ENCODE data around the gene SLC14A1.

Gene SLC14A1

DNA sequence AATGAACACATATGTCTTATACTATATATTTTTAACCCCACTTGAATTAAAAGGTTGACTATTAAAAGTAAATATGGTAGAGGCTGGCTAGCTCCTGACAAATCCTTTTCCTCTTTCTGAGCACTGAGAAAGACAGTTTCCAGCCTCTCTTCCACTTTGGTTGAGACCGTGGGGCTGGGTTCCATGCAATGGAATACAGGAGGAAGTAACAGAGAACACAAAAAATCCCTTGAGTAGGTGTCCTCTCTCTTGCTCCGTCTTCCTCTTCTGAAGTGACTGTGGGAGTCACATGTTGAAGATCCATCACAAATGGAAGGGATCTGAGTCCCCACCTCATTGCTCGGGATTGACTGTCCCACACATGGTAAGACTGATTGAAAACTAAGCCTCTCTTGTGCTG lies 64.9 kb downstream of the SLC14A1 start:
- no peaks in the 10 kb centered on the region for H4K20me1 ChIP-seq (ENCODE audit: control insufficient read depth, insufficient read depth, low read depth, low read length)
- H3K4me2 ChIP-seq (ENCODE audit: low read length): no peak overlapping the region
- no peaks in the 10 kb centered on the region for H3K36me3 ChIP-seq (ENCODE audit: control insufficient read depth, low read length)
- no peaks in the 10 kb centered on the region for H3K9me2 ChIP-seq (replicated peaks; ENCODE audit: control insufficient read depth, low read length)
- H3K27me3 ChIP-seq (ENCODE audit: control insufficient read depth, low read length): peaks cover 2% of the 10 kb centered on the region; the same call in 1 of the 2 replicates
- no peaks in the 10 kb centered on the region for H3K4me1 ChIP-seq (ENCODE audit: control insufficient read depth, low read length)
- H3K27ac ChIP-seq (ENCODE audit: low read depth, low read length): no peak overlapping the region
- no peaks in the 10 kb centered on the region for H3K9me3 ChIP-seq (ENCODE audit: control insufficient read depth, insufficient read depth, low read length)
- no peak overlapping the region for H3K4me3 ChIP-seq (ENCODE audit: low read length)
- TF ChIP-seq EZH2phosphoT487 (IDR thresholded peaks at IDR 0.05; ENCODE audit: borderline replicate concordance, low read length): no peak
- TF ChIP-seq, protein P1, sequence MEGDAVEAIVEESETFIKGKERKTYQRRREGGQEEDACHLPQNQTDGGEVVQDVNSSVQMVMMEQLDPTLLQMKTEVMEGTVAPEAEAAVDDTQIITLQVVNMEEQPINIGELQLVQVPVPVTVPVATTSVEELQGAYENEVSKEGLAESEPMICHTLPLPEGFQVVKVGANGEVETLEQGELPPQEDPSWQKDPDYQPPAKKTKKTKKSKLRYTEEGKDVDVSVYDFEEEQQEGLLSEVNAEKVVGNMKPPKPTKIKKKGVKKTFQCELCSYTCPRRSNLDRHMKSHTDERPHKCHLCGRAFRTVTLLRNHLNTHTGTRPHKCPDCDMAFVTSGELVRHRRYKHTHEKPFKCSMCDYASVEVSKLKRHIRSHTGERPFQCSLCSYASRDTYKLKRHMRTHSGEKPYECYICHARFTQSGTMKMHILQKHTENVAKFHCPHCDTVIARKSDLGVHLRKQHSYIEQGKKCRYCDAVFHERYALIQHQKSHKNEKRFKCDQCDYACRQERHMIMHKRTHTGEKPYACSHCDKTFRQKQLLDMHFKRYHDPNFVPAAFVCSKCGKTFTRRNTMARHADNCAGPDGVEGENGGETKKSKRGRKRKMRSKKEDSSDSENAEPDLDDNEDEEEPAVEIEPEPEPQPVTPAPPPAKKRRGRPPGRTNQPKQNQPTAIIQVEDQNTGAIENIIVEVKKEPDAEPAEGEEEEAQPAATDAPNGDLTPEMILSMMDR (IDR thresholded peaks at IDR 0.05; ENCODE audit: low read depth, low read length, poor library complexity, severe bottlenecking): no peak
- no peaks in the 10 kb centered on the region for H3K79me2 ChIP-seq (ENCODE audit: control insufficient read depth, low read length)
- no peaks in the 10 kb centered on the region for H3F3A ChIP-seq (ENCODE audit: control insufficient read depth, insufficient read depth)

DNA sequence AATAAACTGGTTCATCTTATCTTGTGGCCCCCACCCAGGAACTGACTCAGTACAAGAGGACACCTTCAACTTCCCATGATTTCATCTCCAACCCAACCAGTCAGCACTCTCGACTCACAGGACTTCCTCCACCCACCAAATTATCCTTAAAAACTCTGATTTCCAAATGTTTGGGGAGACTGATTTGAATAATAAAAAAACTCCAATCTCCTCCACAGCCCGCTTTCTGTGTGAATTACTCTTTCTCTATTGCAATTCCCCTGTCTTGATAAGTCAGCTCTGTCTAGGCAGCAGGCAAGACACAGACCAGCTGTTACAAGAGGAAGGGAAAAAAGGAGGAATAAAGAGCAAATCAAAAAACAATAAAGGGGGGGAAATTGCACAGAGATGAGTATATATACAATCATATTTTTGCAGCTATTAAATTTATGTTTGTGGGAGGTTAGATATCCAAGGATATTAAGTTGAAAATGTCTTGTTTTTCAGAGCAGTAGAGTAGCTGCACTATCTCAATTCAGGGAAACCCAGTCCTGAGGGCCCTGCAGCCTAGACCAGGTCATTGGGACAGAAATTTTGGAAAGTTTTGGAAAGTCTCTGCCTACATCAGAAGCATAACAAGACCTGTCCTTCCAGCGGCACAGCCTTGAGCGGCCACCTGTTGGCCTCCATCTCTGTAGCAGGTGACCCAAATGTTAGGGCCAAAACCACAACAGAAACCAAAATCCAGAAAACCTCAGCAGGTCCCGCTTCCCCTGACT lies 68.7 kb downstream of the SLC14A1 start:
- Histone ChIP-seq H3K27ac (ENCODE audit: low read depth, low read length) (no peak overlapping the region), H3K4me1 (ENCODE audit: control insufficient read depth, low read length) (no peaks in the 10 kb centered on the region), H3K36me3 (ENCODE audit: control insufficient read depth, low read length) (no peaks in the 10 kb centered on the region), H4K20me1 (ENCODE audit: control insufficient read depth, insufficient read depth, low read depth, low read length) (no peaks in the 10 kb centered on the region), H3K27me3 (ENCODE audit: control insufficient read depth, low read length) (peaks cover 2% of the 10 kb centered on the region; the same call in 1 of the 2 replicates), H3K4me3 (ENCODE audit: low read length) (no peak overlapping the region), H3K9me2 (replicated peaks; ENCODE audit: control insufficient read depth, low read length) (no peaks in the 10 kb centered on the region), H3K79me2 (ENCODE audit: control insufficient read depth, low read length) (no peaks in the 10 kb centered on the region), H3K4me2 (ENCODE audit: low read length) (no peak overlapping the region), H3K9me3 (ENCODE audit: control insufficient read depth, insufficient read depth, low read length) (no peaks in the 10 kb centered on the region), H3F3A (ENCODE audit: control insufficient read depth, insufficient read depth) (no peaks in the 10 kb centered on the region)
- TF ChIP-seq, protein P1 (IDR thresholded peaks at IDR 0.05; ENCODE audit: low read depth, low read length, poor library complexity, severe bottlenecking): no peak
- TF ChIP-seq EZH2phosphoT487 (IDR thresholded peaks at IDR 0.05; ENCODE audit: borderline replicate concordance, low read length): no peak

DNA sequence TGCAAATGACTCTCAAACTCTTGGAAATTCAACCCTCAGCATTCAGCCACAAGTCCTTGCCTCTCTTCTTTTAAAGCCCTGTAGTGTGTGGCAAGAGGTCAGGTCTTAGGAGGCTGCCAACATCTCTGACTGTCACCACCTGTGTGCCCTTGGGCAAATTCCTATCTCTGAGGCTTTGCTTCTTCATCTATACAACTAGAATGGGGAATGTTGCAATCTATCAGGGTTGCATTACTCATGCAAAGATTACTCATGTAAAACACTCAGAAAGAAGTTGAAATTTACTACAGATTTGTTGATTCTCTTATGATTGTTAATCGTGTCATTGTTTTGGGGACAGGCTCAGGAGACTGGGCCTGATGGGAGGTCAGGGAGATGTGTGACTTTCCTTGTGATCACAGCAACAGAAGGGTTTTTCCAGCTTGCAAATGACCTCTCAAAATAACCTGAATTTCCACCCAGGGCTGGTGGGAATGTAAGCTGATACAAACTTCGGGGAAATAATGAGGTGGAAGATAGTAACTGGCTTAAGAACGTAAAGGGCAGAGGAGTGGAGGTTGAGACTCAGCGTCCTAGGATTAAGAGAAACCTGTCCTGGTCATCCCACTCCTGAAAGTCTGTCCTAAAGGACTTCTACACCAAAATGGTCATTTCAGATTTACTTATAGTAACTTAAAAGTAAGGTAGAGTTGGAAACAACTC lies 69.4 kb downstream of the SLC14A1 start:
- H3K4me2 ChIP-seq (ENCODE audit: low read length): no peak overlapping the region
- H3F3A ChIP-seq (ENCODE audit: control insufficient read depth, insufficient read depth): no peaks in the 10 kb centered on the region
- H4K20me1 ChIP-seq (ENCODE audit: control insufficient read depth, insufficient read depth, low read depth, low read length): no peaks in the 10 kb centered on the region
- TF ChIP-seq EZH2phosphoT487 (IDR thresholded peaks at IDR 0.05; ENCODE audit: borderline replicate concordance, low read length): no peak
- TF ChIP-seq, protein P1 (IDR thresholded peaks at IDR 0.05; ENCODE audit: low read depth, low read length, poor library complexity, severe bottlenecking): no peak
- H3K9me2 ChIP-seq (replicated peaks; ENCODE audit: control insufficient read depth, low read length): no peaks in the 10 kb centered on the region
- no peaks in the 10 kb centered on the region for H3K9me3 ChIP-seq (ENCODE audit: control insufficient read depth, insufficient read depth, low read length)
- H3K4me3 ChIP-seq (ENCODE audit: low read length): no peak overlapping the region
- no peaks in the 10 kb centered on the region for H3K36me3 ChIP-seq (ENCODE audit: control insufficient read depth, low read length)
- no peak overlapping the region for H3K27ac ChIP-seq (ENCODE audit: low read depth, low read length)
- no peaks in the 10 kb centered on the region for H3K4me1 ChIP-seq (ENCODE audit: control insufficient read depth, low read length)
- peaks cover 2% of the 10 kb centered on the region; the same call in 1 of the 2 replicates for H3K27me3 ChIP-seq (ENCODE audit: control insufficient read depth, low read length)
- H3K79me2 ChIP-seq (ENCODE audit: control insufficient read depth, low read length): no peaks in the 10 kb centered on the region
